Daoy (cell line): Measurements from ENCODE around the gene CCR2. TPM values are rescaled to one million over a fixed set of nuclear protein-coding genes. Genes with fewer than 3 reads are reported as not detected.
"Not testable (repeated sequence)": the region's sequence is repeated elsewhere in the genome, so short reads cannot be mapped to it uniquely, and the experiment has no call there.

ENCODE experiments used
- DNase-seq: peaks from one replicate; pipeline ENCODE4 v3.0.0-alpha.2; 2015; ENCODE audit warnings: low read depth
- total RNA-seq: library from RNA; depleted of rRNA; stranded (reverse); fragments of >200 nt; shearing (Covaris generic); gene quantifications from 2 replicates; pipeline ENCODE4 v1.2.3, GENCODE V29; 2014; rRNA removed

Gene CCR2
- total RNA-seq = not detected in 2 replicates

DNA sequence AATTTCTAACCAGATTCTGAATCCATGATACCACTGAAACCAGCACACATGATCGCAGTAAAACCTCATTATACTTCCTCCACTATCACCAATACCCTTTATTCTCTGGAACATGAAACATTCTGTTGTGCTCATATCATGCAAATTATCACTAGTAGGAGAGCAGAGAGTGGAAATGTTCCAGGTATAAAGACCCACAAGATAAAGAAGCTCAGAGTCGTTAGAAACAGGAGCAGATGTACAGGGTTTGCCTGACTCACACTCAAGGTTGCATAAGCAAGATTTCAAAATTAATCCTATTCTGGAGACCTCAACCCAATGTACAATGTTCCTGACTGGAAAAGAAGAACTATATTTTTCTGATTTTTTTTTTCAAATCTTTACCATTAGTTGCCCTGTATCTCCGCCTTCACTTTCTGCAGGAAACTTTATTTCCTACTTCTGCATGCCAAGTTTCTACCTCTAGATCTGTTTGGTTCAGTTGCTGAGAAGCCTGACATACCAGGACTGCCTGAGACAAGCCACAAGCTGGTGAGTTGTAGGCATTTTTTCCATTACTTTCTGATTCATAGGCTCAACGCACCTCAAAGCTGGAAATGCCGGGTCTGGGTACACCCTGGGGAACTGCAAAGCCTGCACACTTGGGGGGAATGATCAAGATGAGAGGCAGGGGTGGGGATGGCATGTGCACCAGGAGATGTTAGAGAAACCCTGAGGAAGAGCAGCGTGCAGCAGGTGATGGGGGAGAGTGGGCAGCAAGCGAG is at the start of gene CCR2:
Gene CCR2 (plus strand): TSS at position 465 of the 764 bp plus-strand sequence. CDS start 3,417 bp downstream, outside the sequence.
- no peak for DNase-seq

DNA sequence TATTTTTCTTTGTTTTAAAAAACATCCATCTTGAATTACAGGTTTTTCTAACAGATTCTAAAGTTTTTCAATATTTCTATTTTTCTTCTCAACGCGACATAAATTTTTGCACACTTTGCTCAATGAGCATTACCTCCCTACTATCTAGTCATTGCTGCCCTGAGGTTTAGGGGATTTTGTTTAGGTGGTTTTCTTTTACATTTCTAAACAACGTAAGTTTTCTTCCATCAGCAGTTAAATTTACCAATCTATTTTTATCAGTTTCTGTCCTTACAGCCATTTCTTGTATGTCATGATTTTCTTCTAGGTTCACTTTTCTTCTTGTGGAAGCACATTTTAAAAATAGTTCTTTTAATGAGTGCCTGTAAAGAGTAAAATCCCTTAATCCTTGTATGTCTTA is 49.2 kb upstream of the CCR2 start:
- DNase-seq = no peak

DNA sequence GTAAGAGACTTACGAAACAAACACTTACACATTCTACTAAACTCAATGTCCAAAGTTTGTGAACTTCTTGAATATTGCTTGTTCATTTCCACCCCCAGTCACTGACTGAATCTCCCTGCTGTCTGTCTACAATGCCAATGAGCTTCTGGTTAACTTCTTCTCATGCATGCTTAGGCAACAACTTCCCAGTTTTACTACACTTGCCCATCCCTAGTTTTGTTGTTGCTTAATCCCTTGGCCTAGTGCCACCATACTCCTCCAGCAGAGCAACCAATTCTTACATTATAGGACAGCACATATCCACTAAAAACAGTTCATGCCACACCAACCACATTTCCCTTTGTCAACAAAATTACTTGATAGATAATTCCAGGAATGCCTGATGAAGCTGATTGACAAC is 40.9 kb upstream of the CCR2 start:
- DNase-seq = no peak

DNA sequence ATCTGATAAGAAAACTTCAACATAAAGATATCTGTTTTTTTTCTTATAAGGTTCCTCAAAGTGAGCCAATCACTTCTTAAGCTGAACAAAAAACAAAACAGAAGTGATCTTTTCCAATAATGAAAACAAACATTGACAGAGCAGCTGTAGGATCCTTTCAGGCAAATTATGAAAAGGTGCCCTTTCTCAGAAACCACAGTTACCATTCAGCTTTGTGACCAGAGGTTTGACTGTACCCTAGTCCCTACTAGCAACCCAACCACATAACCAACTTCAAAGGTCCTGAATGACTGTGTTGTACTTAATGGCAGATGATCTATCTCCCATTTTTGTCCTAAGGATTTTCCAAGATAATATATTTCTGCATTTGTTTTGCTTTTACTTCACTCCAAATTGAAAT is 39.4 kb upstream of the CCR2 start:
- DNase-seq = no peak

DNA sequence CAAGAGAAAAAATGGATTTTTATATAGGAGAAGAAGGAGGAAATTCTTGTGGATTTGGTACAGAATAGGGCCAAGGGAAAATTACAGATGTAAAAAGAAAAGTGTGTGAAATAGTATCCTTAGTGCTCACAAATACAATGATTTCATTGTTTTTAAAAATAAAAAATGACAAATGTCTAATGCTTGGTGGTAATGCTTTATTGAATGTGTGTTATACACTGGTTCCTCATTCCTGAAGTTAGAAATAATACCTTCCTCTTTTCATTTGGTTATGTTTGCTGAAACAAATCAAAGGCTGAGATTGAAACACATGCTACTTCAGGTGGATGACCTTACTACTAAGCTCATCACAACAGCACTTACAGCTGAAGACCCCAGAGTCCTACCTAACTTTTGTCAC is 37.7 kb upstream of the CCR2 start:
- DNase-seq = no peak

DNA sequence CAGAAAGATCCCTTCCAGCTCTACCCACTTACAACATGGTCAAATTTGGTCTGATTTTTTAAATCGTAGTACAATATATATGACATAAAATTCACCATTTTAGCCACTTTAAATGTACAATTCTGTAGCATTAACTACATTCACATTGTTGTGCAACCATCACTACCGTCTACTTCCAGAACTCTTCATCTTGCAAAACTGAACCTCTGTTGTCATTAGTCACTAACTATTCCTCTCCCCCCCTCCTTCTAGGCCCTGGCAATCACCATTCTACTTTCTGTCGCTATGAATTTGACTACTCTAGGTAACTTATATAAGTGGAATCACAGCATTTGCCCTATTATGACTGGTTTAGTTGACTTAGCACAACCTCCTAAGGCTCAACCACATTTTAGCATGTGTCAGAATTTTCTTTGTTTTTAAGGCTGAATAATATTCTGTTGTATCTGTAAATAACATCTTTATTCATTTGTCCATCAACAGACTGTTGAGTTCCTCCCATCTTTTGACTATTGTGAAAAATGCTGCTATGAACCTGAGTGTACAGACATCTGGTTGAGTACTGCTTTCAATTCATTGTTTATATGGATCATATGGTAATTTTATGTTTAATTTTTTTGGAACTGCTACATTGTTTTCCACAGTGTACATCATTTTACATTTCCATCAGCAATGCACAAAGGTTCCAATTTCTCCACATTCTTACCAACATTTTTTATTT is 35.5 kb upstream of the CCR2 start:
- DNase-seq = no peak

DNA sequence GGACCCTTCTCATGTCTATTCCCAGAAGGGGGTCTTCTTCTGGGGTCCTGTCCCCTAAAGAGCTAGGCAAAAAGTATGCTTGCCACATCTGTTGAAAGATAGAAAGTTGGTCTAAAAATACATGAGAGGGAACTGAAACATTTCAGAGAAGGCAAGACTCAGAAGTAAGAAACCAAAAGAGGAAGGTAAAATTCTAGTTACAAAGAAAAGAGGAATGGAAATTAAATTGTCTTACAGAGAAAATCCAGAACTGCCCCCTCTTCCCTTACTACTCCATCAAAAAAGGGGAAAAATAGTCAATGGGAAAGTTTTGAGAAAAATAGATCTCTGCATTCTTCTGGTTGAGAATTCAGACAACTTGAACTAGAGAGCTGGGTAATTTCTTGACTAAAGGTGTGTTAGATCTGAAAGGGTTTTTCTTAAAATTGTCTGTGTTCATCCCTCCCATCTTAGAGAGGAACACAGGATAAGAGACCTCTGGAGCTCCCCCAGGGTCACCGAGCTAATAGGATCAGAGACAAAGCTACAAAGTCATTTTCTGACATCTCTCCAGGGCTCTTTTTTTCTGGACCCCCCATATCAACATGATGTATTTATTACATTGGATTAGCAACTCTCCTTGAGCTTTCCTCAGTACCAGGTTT is 32.3 kb upstream of the CCR2 start:
- no peak for DNase-seq

DNA sequence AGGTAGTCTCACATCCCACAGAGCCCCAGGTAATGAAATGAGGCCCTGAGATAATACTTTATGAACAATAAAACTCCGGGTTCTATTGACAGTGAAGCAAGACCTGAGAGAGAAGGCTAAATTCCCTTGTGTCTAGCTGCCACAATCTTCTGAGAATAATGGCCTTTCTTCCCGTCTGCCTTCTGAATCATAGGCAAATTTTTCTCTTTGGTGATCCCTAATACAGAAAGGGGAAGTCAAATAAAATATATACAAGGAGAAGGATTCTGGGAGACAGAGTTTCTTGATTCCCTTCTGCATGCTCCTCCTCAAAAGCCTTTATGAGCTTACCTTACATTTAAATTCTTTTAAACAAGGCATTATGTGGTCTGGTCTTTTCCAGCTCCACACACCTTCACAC is 29.9 kb upstream of the CCR2 start:
- DNase-seq = no peak

DNA sequence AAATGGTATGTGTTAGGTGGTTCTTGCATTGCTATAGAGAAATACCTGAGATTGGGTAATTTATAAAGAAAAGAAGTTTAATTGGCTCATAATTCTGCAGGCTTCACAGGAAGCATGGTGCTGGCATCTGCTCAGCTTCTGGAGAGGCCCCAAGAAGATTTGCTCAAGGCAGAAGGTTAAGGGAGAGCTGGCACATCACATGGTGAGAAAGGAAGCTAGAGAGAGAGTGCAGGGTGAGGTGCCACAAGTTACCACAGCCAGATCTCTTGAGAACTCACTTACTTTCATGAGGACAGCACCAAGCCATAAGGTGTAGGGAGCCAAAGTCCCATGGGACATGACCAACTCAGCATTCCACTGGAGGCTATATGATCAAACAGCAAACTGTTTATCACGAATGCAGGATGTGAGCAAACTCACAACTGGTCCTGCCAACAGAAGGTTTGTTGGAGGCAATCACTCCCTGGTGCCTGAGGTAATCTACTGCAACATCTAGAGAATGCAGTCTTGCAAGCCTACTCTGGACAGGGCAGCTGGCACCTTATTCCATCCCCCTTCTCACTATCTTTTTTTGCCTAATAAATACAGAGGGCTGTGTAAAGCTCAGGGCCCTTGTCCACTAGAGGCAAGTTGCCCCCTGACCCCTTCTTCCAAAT is 28.1 kb upstream of the CCR2 start:
- DNase-seq = no peak

DNA sequence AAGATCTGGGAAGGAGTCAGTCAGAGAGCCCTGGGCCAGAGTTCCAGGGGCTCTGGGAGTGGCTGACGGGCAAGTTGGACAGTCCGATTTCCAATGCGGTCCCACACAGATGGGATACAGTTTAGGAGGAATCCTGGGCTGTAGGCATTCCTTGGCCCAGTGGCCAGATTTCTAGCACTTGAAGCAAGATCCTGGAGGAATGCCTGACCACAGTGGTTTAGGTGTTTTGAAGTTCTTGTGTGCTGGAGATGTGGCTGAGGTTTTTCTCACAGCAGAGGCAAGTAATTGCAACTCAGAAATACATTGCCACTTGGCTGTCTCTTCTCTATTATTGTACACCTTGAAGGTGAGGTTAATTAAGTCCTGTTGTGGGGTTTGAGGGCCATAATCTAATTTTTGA is 23.2 kb upstream of the CCR2 start:
- DNase-seq = not testable (repeated sequence)

DNA sequence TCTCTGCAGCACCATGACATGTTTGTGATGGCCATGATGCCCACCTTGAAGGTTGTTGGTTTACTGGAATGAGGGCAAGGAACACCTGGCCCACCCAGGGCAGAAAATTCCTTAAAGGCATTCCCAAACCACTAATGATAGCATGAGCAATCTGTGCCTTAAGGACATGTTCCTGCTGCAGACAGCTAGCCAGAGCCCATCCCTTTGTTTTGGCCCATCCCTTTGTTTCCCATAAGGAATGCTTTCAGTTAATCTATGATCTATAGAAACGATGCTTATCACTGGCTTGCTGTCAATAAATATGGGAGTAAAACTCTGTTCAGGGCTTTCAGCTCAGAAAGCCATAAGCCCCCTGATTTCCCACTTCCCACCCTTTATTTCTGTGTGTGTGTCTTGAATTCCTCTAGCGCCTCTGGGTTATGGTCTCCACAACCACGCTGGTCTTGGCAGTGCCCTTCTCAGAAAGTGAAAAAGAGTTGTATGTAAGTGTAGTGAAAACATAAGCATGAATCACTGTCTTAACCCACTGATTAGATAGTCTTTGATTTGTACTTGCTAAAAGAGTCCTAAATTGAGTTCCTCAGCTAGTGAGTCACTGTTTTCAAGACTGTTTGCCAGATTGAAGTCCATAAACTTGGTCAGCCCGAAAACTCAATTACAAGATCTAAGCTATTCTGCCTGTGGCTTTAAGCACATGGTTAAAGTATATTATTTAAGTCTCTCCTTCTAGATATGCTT is 19.0 kb upstream of the CCR2 start:
- DNase-seq = no peak

DNA sequence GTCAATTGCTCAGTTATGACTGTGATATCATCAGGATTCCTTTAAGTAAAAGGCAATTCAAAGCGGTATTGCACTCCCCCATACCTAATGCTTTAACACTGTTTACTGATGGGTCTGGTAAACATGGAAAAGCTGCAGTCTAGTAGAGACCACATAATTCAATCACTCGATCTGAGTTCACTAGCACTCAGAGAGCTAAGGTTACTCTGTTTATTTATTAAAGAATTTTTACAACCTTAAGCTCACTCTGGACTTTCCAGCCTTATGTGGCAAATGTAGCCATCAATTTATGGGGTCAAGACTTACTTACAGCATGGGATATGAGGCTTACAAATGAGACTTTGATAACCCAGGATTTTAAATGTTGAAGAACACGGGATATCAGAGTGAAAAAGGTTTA is 18.4 kb upstream of the CCR2 start:
- no peak for DNase-seq

DNA sequence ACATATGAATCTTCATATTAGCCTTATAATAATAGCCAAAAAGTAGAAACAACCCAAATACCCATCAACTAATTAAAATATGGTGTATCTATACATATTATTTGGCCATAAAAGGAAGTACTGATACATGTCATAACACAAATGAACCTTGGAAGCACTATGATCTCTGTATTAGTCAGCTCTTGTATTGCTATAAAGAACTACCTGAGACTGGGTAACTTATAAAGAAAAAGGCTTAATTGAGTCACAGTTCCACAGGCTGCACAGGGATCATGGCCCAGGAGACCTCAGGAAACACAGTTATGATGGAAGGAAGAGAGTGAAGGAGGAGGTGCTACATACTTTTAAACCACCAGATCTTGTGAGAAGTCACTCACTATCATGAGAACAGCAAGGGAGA is 16.0 kb upstream of the CCR2 start:
- no peak for DNase-seq

DNA sequence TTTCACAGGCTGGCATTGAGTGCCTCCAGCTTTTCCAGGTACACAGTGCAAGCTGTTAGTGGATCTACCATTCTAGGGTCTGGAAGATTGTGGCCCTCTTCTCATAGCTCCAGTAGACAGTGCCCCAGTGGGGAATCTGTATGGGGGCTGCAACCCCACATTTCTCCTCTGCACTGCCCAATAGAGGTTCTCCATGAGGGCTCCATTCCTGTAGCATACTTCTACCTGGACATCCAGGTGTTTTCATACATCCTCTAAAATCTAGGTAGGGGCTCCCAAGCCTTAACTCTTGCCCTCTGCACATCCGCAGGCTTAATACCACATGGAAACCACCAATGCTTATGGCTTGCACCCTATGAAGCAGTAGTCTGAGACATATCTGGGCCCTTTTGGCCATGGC is 15.1 kb upstream of the CCR2 start:
- DNase-seq = no peak

DNA sequence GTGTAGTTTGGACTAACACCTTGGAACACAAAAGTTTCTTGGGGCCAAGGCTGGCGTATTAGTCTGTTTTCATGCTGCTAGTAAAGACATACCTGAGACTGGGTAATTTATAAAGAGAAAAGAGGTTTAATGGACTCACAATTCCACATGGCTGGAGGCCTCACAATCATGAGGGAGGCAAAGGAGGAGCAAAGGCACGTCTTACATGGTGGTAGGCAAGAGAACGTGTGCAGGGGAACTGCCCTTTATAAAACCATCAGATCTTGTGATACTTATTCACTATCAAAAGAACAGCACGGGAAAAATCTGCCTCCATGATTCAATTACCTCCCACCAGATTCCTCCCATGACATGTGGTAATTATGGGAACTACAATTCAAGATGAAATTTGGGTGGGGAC is 9.4 kb upstream of the CCR2 start:
- no peak for DNase-seq

DNA sequence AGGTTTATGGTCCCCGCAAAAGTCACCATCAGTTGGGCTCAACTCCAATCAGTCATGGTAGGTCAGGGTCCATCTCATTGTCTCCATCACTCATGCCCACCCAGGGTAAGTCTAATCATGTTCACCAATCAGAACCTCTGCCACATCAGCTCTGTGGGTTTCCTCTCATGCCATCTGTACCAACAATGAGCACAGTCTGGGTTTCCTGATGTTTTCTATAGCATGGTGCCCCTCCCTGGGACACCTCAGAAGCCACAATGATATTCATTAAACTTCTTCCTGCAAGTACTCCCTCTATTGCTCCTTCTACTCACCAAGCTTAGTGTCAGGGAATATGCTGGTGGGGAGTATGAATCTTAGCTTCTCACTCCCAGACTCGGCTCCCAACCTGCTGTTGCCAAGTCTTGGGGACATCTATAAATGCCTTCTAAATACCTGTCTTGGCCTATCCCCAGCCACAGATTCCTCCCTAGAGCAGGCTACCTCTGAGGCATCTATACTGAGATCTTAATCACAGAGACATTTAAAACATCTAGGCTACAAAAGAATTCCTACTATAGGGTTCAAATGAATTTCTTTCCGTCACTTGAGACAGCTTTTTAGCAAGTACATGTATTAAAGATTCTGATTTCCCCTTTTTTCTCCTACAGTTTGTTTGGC is 5.0 kb upstream of the CCR2 start:
- no peak for DNase-seq

DNA sequence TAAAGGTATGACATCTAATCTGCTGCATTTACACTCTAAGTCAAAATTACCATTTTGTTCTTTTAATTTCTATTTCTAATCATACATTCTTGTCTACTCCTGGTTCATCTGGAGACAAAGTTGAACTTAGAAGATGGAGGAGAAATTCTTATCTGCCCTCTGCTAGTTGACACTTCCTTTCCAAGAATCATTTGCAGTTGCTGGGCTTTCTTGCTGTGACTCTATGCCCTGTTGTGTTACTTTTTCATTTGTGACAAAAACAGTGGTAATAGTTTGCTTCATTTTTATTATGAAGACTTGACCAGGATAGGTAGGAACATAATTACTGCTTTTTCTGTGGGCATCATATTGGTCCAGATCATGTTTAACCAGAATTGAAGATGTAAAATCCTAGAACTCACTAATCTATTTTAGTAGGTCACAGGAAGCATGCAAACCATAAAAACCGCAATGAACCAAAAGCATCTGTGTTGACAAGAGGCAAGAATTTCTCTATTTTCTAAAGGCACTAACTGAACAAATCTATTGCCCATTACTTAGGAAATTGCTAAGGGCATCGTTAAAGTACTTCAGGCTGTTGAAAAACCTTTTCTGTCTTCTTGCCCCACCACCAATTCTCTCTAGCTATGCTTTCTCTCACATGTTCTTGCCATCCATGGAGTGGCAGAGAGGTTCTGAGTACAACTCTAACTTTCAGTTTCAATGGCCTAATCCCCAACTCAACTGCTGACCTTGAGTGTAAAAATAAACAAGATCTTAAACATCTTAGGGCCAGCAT is 4.2 kb upstream of the CCR2 start:
- DNase-seq = no peak

DNA sequence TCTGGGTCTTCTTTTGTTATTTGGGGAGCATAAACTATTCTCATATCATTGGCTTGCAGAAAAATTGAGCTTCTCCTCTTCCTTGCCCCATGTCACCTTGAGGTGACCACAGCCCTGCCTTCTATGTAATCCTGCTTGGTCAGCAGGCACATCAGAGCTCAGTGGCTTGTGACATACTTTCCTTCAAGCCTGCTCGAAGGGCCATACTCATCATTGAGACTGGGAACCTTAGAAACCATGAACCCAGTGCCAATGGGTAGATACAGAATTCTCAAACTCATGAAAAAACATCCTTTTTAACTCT is 3.7 kb upstream of the CCR2 start:
- DNase-seq = no peak

DNA sequence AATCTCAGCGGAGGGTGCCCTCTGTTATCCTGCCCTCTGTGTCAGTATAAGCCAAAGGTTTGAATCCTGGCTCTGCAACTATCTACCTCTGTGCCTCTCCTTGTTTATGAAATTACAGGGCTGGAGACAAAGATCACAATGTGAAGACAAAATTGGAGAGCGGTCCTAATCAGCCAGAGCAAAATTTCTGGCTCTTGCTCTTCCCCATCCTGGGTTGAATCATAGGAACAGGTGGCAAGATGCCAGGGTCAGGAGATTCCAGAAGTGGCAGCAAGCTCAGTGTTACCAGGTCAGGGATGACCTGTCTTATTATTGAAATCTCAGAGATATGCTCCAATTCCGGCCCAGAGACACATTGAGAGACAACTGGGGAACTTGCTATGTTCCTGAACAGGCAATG is 2.3 kb upstream of the CCR2 start:
- DNase-seq = no peak

DNA sequence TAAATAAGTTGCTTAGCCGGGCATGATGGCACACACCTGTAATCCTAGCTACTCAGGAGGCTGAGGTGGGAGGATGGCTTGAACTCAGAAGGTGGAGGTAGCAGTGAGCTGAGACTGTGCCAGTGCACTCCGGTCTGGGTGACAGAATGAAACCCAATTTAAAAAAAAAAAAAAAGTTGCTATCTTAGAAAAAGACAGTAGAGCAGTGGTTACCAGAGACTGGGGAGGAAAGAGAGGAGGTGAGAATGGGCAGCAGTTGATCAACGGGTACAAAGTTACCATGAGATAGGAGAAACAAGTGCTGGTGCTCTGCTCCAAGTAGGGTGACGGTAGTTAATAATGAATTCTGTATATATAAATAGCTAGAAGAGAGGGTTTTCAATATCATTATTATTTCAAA is 821 bp upstream of the CCR2 start:
- no peak for DNase-seq

DNA sequence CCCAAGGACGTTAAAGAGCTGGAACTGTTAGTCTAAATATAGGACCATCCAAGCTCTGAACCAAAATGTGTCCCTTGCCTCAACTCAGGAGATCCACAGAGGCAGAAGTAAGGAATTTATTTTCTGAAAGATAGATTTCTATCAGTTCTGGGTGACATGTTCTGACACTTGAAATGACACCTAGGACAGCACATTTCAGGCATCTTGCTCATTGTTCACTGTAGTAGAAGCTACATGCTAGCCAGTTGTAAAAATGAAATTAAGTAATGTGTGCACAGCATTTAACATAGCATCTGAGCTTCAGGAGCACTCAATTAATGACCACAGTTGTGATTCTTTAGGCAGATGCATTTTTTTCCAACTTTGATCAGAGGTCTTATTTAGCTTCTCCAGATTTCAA is 567 bp downstream of the CCR2 start:
- no peak for DNase-seq
